Measurements from ENCODE around the gene MUC6. TPM values are rescaled to one million over a fixed set of nuclear protein-coding genes. Genes with fewer than 3 reads are reported as not detected.

Gene MUC6
- total RNA-seq, 1 experiment from 2014 or later, result not detected

DNA sequence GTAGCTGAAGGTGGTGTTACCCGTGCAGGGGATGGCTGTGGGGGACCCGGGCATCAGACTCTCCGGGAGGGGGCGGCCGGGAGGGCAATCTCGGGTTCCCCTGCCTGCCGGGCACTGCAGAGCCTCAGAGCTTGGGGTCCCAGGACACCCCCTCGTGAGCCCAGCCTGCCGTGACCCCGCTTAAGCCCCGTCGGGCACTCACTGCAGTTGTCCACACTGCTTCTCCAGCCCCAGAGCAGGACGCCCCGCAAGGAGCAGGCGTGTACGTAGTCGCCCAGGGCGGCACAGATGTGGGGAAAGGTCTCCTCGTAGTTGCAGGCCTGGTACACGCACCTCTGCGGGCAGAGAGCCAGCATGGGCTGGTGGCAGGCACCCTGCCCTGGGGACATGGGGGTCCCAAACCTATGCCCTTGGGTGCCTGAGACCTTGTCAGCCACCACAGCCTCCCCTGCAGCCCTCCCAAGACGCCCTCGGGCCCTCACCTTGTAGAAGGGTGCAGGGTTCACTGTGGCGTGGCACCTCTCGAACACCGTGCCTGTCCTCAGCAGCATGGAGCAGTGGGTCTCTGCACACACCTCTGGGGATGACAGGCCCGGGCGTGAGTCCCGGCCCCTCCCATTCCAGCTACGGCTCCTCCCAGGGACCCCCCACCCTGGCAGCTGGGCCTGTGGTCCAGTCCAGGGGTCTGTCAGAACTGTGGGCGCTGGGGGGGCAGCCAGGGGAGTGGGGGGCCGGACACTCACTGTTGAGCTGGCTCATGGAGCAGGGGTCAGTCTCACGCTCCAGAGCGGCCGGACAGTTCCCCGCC lies 8.8 kb downstream of the MUC6 start:
- DNase-seq (ENCODE audit: unreplicated experiment), result no peak
- no peak overlapping the region for H3K4me3 Mint-ChIP-seq (ENCODE audit: unreplicated experiment)
- no peak overlapping the region for H3K27ac Mint-ChIP-seq (ENCODE audit: low read depth, unreplicated experiment)

DNA sequence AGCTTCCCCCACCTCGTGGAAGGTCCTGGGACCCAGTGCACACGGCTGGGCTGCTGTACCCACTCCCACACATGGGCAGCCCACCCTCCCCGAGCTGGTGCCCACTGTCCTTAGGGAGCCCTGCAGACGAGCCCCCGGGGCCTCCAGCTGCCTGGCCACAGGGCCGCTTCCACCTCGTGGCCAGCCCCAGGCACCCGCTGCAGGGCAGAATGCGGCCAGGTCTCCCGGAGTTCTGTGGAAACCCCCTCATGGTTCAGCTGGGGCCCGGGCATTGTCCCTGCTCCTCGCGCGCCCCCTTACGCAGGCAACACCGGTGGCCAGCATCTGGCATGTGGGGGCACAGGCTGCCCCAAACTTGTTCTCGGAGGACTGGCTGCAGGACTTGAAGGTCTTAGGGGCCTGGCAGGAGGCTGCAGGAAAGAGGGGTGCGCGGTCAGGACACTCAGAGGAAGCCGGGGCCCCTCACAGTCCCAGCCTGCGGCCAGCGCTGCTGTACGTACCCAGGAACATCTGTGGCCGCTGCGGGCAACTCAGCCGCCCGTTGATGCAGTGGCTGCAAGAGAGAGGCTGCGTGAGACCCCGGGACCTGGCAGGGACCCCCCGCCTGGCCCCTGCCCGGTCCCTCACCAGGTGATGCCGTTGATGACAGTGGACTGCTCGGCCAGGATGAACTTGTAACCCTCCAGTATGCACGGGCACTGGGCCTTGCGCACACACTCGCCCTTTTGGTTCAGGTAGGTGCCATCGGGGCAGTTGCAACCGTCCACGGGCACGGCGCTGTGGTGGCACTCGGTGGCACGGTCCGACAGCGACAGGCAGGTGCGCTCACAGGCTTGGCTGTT lies 9.7 kb downstream of the MUC6 start:
- BruUV-seq (replicated peaks), result no TSS peak
- intact Hi-C loops (cut with micrococcal nuclease), result no loop called here
- no peaks in the 10 kb centered on the region for H3K36me3 Mint-ChIP-seq (ENCODE audit: insufficient read depth, unreplicated experiment)
- H3K4me3 Mint-ChIP-seq (ENCODE audit: unreplicated experiment), result no peak overlapping the region
- no peak overlapping the region for H3K27ac Mint-ChIP-seq (ENCODE audit: low read depth, unreplicated experiment)
- H3K9me3 Mint-ChIP-seq (ENCODE audit: unreplicated experiment), result peaks cover under 1% of the 10 kb centered on the region
- POLR2A ChIA-PET, result no interaction called here
- CTCF ChIA-PET, result no interaction called here
- no peaks in the 10 kb centered on the region for H3K27me3 Mint-ChIP-seq (ENCODE audit: insufficient read depth, unreplicated experiment)
- H3K4me1 Mint-ChIP-seq (ENCODE audit: insufficient read depth, unreplicated experiment), result no peaks in the 10 kb centered on the region
- TF ChIP-seq CTCF (IDR thresholded peaks at IDR 0.05; ENCODE audit: unreplicated experiment), result no peak
- DNase-seq (ENCODE audit: unreplicated experiment), result no peak

More for the DNA sequence above, 8.8 kb downstream of the MUC6 start:
- intact Hi-C loops (cut with micrococcal nuclease), result no loop called here
- no peaks in the 10 kb centered on the region for H3K36me3 Mint-ChIP-seq (ENCODE audit: insufficient read depth, unreplicated experiment)
- no peaks in the 10 kb centered on the region for H3K27me3 Mint-ChIP-seq (ENCODE audit: insufficient read depth, unreplicated experiment)
- POLR2A ChIA-PET, result no interaction called here
- H3K4me1 Mint-ChIP-seq (ENCODE audit: insufficient read depth, unreplicated experiment), result no peaks in the 10 kb centered on the region
- TF ChIP-seq CTCF (IDR thresholded peaks at IDR 0.05; ENCODE audit: unreplicated experiment), result no peak
- H3K9me3 Mint-ChIP-seq (ENCODE audit: unreplicated experiment), result peaks cover 9% of the 10 kb centered on the region
- CTCF ChIA-PET, result no interaction called here
- BruUV-seq (replicated peaks), result no TSS peak

GRCh38 chr11:1026163-1026450 lies 10.4 kb downstream of the MUC6 start:
- no peak for TF ChIP-seq CTCF (IDR thresholded peaks at IDR 0.05; ENCODE audit: unreplicated experiment)
- H3K4me3 Mint-ChIP-seq (ENCODE audit: unreplicated experiment), result no peak overlapping the region
- no peaks in the 10 kb centered on the region for H3K4me1 Mint-ChIP-seq (ENCODE audit: insufficient read depth, unreplicated experiment)
- no peak for DNase-seq (ENCODE audit: unreplicated experiment)
- no peaks in the 10 kb centered on the region for H3K9me3 Mint-ChIP-seq (ENCODE audit: unreplicated experiment)
- CTCF ChIA-PET, result interaction anchor here (0.6 kb wide), 1 partner anchor 491 kb away, joined by 3 read pairs; no protein-coding TSS in a partner anchor
- H3K36me3 Mint-ChIP-seq (ENCODE audit: insufficient read depth, unreplicated experiment), result no peaks in the 10 kb centered on the region
- H3K27ac Mint-ChIP-seq (ENCODE audit: low read depth, unreplicated experiment), result no peak overlapping the region
- POLR2A ChIA-PET, result interaction anchor here (0.7 kb wide), 1 partner anchor 17 kb away, joined by 3 read pairs; no protein-coding TSS in a partner anchor
- no peaks in the 10 kb centered on the region for H3K27me3 Mint-ChIP-seq (ENCODE audit: insufficient read depth, unreplicated experiment)
- BruUV-seq (replicated peaks), result no TSS peak
- intact Hi-C loops (cut with micrococcal nuclease), result no loop called here

GRCh38 chr11:1025410-1026162 lies 10.9 kb downstream of the MUC6 start:
- Mint-ChIP-seq H3K4me1 (ENCODE audit: insufficient read depth, unreplicated experiment) (no peaks in the 10 kb centered on the region), H3K36me3 (ENCODE audit: insufficient read depth, unreplicated experiment) (no peaks in the 10 kb centered on the region), H3K27me3 (ENCODE audit: insufficient read depth, unreplicated experiment) (no peaks in the 10 kb centered on the region), H3K4me3 (ENCODE audit: unreplicated experiment) (no peak overlapping the region), H3K27ac (ENCODE audit: low read depth, unreplicated experiment) (no peak overlapping the region), H3K9me3 (ENCODE audit: unreplicated experiment) (no peaks in the 10 kb centered on the region)
- TF ChIP-seq CTCF (IDR thresholded peaks at IDR 0.05; ENCODE audit: unreplicated experiment), result no peak
- POLR2A ChIA-PET, result interaction anchor here (0.7 to 1.4 kb wide), 2 partner anchors 8 to 17 kb away, joined by 3 read pairs; no protein-coding TSS in a partner anchor
- no TSS peak for BruUV-seq (replicated peaks)
- no peak for DNase-seq (ENCODE audit: unreplicated experiment)
- CTCF ChIA-PET, result interaction anchor here (0.6 kb wide), 1 partner anchor 492 kb away, joined by 3 read pairs; no protein-coding TSS in a partner anchor
- intact Hi-C loops (cut with micrococcal nuclease), result no loop called here
